NCI-H526 (cell line): ENCODE results near the gene CFAP46.
"Not testable (repeated sequence)": the region's sequence is repeated elsewhere in the genome, so short reads cannot be mapped to it uniquely, and the experiment has no call there.

Experiments used
- DNase-seq, 2 experiments: peaks; one replicate each; lab custom pipeline; 2025; lab: John Stamatoyannopoulos, UW

The CFAP46 gene

GRCh38 chr10:132826524-132827422 is 115.6 kb downstream of the CFAP46 start:
- no peak for DNase-seq

GRCh38 chr10:132825783-132826523 is 116.4 kb downstream of the CFAP46 start:
- not testable (repeated sequence) for DNase-seq

- DNase-seq: no peak
Measured at GRCh38 chr10:132820056-132820455, 122.3 kb downstream of the CFAP46 start.

GRCh38 chr10:132817701-132818211 is 124.6 kb downstream of the CFAP46 start:
- no peak for DNase-seq

- DNase-seq: no peak
Measured at GRCh38 chr10:132816718-132817117, 125.7 kb downstream of the CFAP46 start.

- no peak for DNase-seq
Measured at GRCh38 chr10:132815168-132815857, 127.1 kb downstream of the CFAP46 start.

GRCh38 chr10:132814469-132814856 is 127.9 kb downstream of the CFAP46 start:
- no peak for DNase-seq

- DNase-seq: no peak
Measured at GRCh38 chr10:132813560-132814468, 128.6 kb downstream of the CFAP46 start.

GRCh38 chr10:132813001-132813401 is 129.4 kb downstream of the CFAP46 start:
- DNase-seq: no peak

GRCh38 chr10:132812520-132812919 is 129.8 kb downstream of the CFAP46 start:
- DNase-seq: no peak

GRCh38 chr10:132811891-132812481 is 130.4 kb downstream of the CFAP46 start:
- no peak for DNase-seq

GRCh38 chr10:132810807-132811700 is 131.3 kb downstream of the CFAP46 start:
- DNase-seq: no peak

- DNase-seq: no peak
Measured at GRCh38 chr10:132810141-132810806, 132.1 kb downstream of the CFAP46 start.

GRCh38 chr10:132809232-132810140 is 132.9 kb downstream of the CFAP46 start:
- DNase-seq: no peak

- DNase-seq: no peak
Measured at GRCh38 chr10:132808383-132809231, 133.8 kb downstream of the CFAP46 start.

GRCh38 chr10:132807621-132808049 is 134.7 kb downstream of the CFAP46 start:
- no peak for DNase-seq

- DNase-seq: no peak
Measured at GRCh38 chr10:132806561-132807003, 135.8 kb downstream of the CFAP46 start.
